Left lung (tissue), 10 donors: ENCODE data around the gene TMEM108. TPM values are rescaled to one million over a fixed set of nuclear protein-coding genes. Genes with fewer than 3 reads are reported as not detected.

Experiments used
- ATAC-seq: fragments of 200-7000 bp; cut with Tn5 transposase; one replicate; pipeline ENCODE4 v1.9.1; 2020; ENCODE audit warnings: moderate library complexity
- DNase-seq, 4 donors: peaks; one replicate each; pipeline ENCODE4 v3.0.0-alpha.2; 2013 to 2020
- H3K27ac ChIP-seq, 2 donors: fragments of 200-600 bp; sonication (generic) in 1 of 2; one replicate each; pipeline versions ENCODE4 v1.5.0 to v1.8.0; 2020 to 2021
- H3K27me3 ChIP-seq, 2 donors: fragments of 200-600 bp; sonication (generic) in 1 of 2; one replicate each; pipeline versions ENCODE4 v1.5.0 to v1.8.0; 2020 to 2021
- H3K36me3 ChIP-seq, 2 donors: fragments of 200-600 bp; sonication (generic) in 1 of 2; one replicate each; pipeline versions ENCODE4 v1.5.0 to v1.8.0; 2020 to 2021
- H3K4me1 ChIP-seq, 2 donors: fragments of 200-600 bp; one replicate each; pipeline ENCODE4 v1.8.0; 2021
- H3K4me3 ChIP-seq, 2 donors: fragments of 200-600 bp; sonication (generic) in 1 of 2; one replicate each; pipeline versions ENCODE4 v1.5.0 to v1.8.0; 2020 to 2021; ENCODE audit warnings: mild to moderate bottlenecking in 1 of 2
- H3K9me3 ChIP-seq, 2 donors: fragments of 200-600 bp; sonication (generic) in 1 of 2; one replicate each; pipeline versions ENCODE4 v1.5.0 to v1.8.0; 2020 to 2021
- intact Hi-C, 2 donors: fragments of 100-400 bp; cut with DNase I; formaldehyde crosslinking; loops; one replicate each; pipeline versions ENCODE4 v1.11.2 to v1.14.2; 2022
- polyA plus RNA-seq, 6 donors: library from polyadenylated mRNA; unstranded; fragments of 120-200 nt; gene quantifications; one replicate each; pipeline ENCODE4 v1.2.1, GENCODE V29; 2013; ENCODE audit not compliant: insufficient read length in 6 of 6
- total RNA-seq, 2 donors: library from RNA; stranded (reverse); fragmentation: NEBNext Ultra II Directional; extraction: Animal tissue kit (Norgen Biotek cat#: 25700); gene quantifications; one replicate each; pipeline ENCODE4 v1.2.1, GENCODE V29; 2021
- TF ChIP-seq, protein P1 (sequence below), 2 donors: fragments of 200-600 bp; sonication (generic) in 1 of 2; IDR thresholded peaks; one replicate each; pipeline versions ENCODE4 v1.5.0 to v1.8.0; 2021; ENCODE audit warnings: antibody characterized with exemption in 2 of 2
- donor health status: DM: no; HTN: yes; CAD: no.
- donor health status: DM: no; HTN: no; CAD: no.

Gene TMEM108
- total and polyA plus RNA-seq, 8 donors = 18.5 to 58.8 (median 43.7) TPM

- no peaks in the 10 kb centered on the region for H3K27me3 ChIP-seq
- H3K27ac ChIP-seq = no peak overlapping the region
- no peaks in the 10 kb centered on the region for H3K36me3 ChIP-seq
- no peak overlapping the region for H3K4me3 ChIP-seq
- no peak for ATAC-seq
- no peaks in the 10 kb centered on the region for H3K9me3 ChIP-seq
- no peaks in the 10 kb centered on the region for H3K4me1 ChIP-seq
- DNase-seq = no peak
- intact Hi-C loops = no loop called here
- TF ChIP-seq, protein P1, sequence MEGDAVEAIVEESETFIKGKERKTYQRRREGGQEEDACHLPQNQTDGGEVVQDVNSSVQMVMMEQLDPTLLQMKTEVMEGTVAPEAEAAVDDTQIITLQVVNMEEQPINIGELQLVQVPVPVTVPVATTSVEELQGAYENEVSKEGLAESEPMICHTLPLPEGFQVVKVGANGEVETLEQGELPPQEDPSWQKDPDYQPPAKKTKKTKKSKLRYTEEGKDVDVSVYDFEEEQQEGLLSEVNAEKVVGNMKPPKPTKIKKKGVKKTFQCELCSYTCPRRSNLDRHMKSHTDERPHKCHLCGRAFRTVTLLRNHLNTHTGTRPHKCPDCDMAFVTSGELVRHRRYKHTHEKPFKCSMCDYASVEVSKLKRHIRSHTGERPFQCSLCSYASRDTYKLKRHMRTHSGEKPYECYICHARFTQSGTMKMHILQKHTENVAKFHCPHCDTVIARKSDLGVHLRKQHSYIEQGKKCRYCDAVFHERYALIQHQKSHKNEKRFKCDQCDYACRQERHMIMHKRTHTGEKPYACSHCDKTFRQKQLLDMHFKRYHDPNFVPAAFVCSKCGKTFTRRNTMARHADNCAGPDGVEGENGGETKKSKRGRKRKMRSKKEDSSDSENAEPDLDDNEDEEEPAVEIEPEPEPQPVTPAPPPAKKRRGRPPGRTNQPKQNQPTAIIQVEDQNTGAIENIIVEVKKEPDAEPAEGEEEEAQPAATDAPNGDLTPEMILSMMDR (IDR thresholded peaks at IDR 0.05) = no peak
Measured at GRCh38 chr3:133125802-133126201, 87.6 kb downstream of the TMEM108 start.

- intact Hi-C loops = no loop called here
Measured at GRCh38 chr3:133127381-133127780, 89.2 kb downstream of the TMEM108 start.

DNA sequence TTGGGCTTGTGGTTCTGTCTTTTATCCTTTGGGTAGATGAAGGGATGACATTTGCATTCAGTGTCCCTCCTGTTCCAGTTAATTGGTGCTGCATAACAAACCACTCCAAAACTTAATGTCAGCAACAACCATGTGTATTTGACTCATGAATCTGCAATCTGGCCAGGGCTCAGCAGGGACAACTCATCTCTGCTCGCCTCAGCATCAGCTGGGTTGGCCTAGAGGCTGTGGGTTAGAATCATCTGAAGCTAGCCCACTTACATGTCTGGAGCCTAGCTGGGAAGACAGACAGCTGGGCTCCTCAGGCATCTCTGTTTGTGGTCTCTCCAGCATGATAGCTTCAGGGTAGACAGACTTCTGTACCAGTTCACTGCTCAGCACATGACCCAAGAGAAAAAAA lies 92.0 kb downstream of the TMEM108 start:
- ATAC-seq = peak; percentile 60
- Histone ChIP-seq H3K27ac (no peak overlapping the region), H3K27me3 (no peaks in the 10 kb centered on the region), H3K36me3 (no peaks in the 10 kb centered on the region), H3K4me3 (no peak overlapping the region), H3K9me3 (no peaks in the 10 kb centered on the region), H3K4me1 (no peaks in the 10 kb centered on the region)
- DNase-seq = peak in 1 of 4 donors; percentile 36
- TF ChIP-seq, protein P1 (IDR thresholded peaks at IDR 0.05) = no peak
- intact Hi-C loops = no loop called here

More at GRCh38 chr3:133127381-133127780, 89.2 kb downstream of the TMEM108 start:
- Histone ChIP-seq H3K27me3 (no peaks in the 10 kb centered on the region), H3K27ac (no peak overlapping the region), H3K36me3 (no peaks in the 10 kb centered on the region), H3K4me1 (no peaks in the 10 kb centered on the region), H3K4me3 (no peak overlapping the region), H3K9me3 (no peaks in the 10 kb centered on the region)
- ATAC-seq (no peak), DNase-seq (no peak)
- TF ChIP-seq, protein P1 (IDR thresholded peaks at IDR 0.05) = no peak

GRCh38 chr3:133135306-133135705 lies 97.1 kb downstream of the TMEM108 start:
- ATAC-seq (no peak), DNase-seq (no peak)
- intact Hi-C loops = no loop called here
- Histone ChIP-seq H3K36me3 (no peaks in the 10 kb centered on the region), H3K27ac (no peak overlapping the region), H3K4me3 (no peak overlapping the region), H3K9me3 (no peaks in the 10 kb centered on the region), H3K27me3 (no peaks in the 10 kb centered on the region), H3K4me1 (no peaks in the 10 kb centered on the region)
- TF ChIP-seq, protein P1 (IDR thresholded peaks at IDR 0.05) = no peak

DNA sequence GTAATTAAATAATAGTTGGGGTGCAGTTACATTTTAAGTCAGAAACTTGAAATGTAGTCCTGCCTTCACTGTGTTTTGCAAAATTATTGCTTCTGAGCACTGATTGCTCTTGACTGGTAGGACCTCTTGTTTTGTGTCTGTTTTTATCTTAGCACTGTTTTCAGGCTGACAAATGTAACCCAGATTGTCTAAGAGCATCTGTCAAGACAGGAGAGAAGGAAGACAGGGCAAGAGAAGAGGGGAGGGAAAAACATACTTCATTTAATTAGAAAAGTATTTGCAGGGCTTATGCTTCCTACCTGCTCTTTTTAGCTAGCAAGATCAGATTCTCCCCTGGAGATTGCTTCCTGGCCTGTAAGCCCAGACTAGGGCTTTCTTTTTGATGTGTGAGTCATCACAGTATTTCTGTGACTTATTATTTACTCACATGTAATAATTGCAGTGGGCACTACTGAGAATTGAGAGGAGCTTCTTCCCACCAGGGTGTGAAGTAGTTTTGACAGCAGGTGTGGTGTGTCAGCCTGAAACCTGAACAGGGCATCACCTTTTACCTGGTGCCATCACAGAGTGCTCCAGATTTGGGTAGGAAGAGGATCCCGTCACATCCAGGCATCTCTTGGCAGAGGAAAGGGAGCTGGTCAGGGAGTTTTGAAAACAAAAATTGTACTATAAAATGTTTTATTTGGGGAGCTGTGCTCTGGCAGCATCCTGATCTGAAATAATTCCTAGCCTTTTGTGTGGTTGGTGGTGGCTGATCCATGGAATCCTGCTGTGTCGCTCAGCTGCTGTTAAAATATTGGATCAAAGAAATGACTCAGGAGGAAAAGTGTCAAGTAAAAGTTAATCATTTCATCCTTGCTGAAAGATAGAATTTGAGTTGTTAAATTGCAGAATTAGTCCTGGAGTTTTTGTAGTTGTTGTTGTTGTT lies 98.2 kb downstream of the TMEM108 start:
- ATAC-seq = peak; percentile 47
- intact Hi-C loops = no loop called here
- no peak overlapping the region for H3K27ac ChIP-seq
- H3K27me3 ChIP-seq = no peaks in the 10 kb centered on the region
- H3K36me3 ChIP-seq = no peaks in the 10 kb centered on the region
- H3K4me1 ChIP-seq = no peaks in the 10 kb centered on the region
- no peaks in the 10 kb centered on the region for H3K9me3 ChIP-seq
- H3K4me3 ChIP-seq = no peak overlapping the region
- DNase-seq = no peak
- TF ChIP-seq, protein P1 (IDR thresholded peaks at IDR 0.05) = no peak
